AG10803 (cell line): ENCODE measurements around the gene NUDC.

ENCODE experiments used
- DNase-seq: peaks from one replicate; pipeline ENCODE4 v3.0.0; 2010; ENCODE audit warnings: low read depth
- H3K4me3 ChIP-seq: 2 replicates; pipeline ENCODE4 v1.5.1; 2011; ENCODE audit warnings: mild to moderate bottlenecking, low read length, control low read depth
- TF ChIP-seq, protein P1 (sequence below): conservative IDR thresholded peaks from 2 replicates; pipeline ENCODE4 v1.5.1; 2011; ENCODE audit warnings: mild to moderate bottlenecking, low read length, control low read depth, inconsistent platforms

Gene NUDC

DNA sequence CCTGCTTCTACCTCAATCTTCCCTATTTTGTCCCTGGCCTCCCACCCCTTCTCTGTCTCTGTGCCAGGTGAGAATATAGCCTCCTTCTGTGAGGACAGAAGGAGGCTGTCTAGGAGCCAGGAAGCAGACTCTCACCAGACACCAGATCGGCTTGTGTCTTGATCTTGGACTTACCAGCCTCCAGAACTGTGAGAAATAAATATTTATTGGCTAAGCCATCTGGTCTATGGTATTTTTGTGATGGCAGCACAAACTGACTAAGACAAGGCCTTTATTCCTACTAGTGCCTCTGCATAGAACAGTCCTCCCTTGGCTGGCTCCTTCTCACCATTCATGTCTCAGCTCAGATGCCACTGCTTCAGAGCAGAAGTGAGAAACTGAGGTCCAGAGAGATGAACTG is 33.3 kb upstream of the NUDC start:
- TF ChIP-seq, protein P1, sequence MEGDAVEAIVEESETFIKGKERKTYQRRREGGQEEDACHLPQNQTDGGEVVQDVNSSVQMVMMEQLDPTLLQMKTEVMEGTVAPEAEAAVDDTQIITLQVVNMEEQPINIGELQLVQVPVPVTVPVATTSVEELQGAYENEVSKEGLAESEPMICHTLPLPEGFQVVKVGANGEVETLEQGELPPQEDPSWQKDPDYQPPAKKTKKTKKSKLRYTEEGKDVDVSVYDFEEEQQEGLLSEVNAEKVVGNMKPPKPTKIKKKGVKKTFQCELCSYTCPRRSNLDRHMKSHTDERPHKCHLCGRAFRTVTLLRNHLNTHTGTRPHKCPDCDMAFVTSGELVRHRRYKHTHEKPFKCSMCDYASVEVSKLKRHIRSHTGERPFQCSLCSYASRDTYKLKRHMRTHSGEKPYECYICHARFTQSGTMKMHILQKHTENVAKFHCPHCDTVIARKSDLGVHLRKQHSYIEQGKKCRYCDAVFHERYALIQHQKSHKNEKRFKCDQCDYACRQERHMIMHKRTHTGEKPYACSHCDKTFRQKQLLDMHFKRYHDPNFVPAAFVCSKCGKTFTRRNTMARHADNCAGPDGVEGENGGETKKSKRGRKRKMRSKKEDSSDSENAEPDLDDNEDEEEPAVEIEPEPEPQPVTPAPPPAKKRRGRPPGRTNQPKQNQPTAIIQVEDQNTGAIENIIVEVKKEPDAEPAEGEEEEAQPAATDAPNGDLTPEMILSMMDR: no peak
- DNase-seq: no peak
- no peak overlapping the region for H3K4me3 ChIP-seq

DNA sequence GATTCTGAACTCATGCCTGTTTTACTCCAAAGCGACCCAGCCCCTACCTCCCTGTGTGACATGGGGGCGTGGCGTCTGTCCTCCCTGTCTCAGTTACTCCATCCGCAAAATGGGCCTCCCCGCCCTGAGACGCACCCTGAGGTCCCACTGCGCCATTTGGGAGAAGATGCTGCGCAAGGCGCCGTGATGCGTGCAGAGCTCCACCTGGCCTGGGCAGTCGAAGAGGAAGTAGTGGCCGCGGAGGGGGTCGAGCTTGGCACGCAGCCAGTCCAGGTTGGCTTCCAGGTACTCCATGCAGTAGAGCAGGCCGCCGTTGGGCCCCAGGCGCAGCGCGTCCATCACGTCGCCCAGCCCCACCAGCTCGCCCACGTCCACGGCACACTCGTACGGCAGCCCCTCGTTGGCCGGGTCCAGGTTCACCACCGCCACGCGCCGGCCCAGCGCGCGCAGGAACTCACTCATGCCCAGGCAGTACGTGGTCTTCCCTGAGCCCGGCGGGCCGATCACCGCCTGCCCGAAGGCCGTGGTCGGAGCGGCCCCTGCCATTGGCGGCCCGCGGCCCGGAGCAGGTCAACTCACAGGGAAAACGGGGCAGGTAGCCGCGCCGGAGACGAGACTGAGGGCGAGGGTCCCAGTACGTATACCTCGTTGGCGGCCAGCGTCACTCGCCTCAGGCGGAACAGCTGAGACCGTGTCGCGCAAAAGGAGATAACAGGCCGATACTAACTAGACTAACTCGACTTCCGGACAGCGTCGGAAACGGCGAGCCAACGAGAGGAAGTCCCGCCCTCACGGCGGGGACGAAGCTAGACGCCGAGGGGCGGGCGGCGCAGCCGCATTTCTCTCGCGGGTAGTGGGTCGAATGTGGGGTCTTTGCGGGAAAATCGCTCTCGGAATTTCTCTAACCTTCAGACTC is 31.7 kb upstream of the NUDC start, which contains the start of gene GPN2:
Gene GPN2, minus strand, starts transcription at position 733 of the 916 bp plus-strand sequence. Its CDS starts 187 bp downstream, at position 546.
- peak; percentile 74 for DNase-seq
- peak within 1 kb of the TSS; percentile 92 for H3K4me3 ChIP-seq
- TF ChIP-seq, protein P1: no peak

DNA sequence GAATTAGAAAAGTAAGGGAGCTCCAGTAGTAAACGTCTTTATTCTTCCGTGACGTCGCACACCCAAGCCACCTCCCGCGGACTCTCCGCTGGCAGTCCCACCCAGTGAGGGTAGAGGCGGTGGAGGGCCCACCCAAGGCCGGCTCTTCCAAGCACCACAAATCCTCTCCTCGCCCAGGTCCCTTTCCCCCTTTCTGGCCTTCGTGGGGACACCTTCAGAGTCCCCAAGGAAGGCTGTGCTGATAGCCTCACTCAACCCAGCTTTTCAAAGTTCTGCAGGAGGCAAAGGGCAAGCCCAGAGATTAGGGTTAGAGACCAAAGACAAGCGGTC is 31.1 kb upstream of the NUDC start:
- no peak for DNase-seq
- peak overlapping the region; percentile 92 for H3K4me3 ChIP-seq
- TF ChIP-seq, protein P1: no peak

DNA sequence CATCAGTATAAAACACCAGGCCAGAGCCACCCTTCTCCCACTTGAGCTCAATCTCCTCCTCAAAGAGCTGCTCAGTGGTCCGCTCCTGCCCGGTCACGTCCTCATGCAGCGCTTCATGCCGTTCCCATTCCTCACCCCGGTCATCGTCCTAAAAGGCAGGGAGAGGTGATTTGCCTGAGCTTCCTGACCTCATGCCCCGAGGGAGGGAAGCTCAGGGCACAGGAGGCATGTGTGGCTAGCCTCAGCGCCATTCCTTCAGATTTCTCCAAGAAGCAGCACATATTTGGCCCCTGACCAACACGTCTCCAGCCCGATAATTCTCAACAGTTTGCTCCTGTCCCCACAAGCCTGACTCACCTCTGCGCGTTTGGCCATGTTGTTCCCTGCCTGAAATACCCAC is 27.3 kb upstream of the NUDC start:
- no peak for DNase-seq
- TF ChIP-seq, protein P1: no peak
- no peak overlapping the region for H3K4me3 ChIP-seq

DNA sequence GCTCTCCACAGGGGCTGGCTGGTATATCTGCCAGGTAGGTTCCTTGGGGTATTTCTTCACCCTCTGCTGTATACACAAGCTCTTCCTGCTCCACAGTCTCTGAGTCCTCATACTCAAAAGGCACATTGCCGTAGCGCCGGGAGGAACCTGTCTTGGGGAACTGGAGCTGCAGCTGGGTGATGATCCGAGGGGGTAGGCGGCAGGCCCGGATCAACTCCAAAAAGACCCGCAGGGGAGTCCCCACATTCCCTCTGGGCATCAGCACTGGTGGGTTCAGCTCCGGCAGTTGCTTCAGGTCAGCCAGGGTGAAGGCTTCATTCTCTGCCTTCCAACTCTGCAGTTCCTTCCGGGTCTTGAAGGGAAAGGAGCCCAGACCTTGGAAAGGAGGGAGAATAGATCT is 24.2 kb upstream of the NUDC start:
- no peak for DNase-seq
- TF ChIP-seq, protein P1: no peak

DNA sequence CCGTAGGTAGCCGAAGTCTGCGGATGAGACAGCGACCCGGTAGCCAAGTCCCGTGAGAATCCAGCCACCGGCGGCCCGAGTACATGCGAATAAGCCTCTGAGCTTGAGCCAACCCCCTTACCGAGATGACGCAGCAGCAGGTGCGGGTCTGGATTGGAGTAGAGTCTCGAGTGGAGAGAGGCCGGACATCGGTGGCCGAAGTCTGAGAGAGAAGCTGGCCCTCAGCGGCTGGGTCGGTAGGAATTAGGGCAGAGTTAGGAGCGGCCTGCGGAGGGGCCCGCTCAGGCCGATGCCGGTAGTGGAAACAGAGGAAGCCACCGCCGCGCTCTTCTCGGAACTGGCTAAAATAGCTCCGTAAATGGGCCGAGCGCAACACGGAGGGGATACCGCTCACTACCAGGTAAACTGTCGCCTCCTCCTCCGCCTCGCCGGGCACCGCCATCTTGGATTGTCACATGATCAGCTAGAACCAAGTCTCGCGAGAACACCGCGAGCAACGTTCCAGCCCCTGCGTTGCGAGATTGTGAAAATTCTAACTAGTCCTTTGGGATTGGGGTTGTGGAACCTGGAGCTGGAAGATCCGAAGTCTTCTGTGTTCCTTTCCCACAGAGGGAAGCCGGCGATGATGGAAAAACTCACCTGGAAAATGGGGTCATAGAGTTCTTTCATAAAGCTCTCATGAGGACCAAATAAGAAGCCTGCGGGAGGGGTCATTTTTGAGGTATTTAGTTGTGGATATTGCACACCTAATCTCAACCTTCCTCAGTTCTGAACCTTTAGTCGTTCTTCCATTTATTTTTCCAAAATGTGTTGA is 21.3 kb upstream of the NUDC start, which contains the start of gene GPATCH3:
Gene GPATCH3, minus strand, starts transcription at position 467 of the 814 bp plus-strand sequence. Its CDS starts 25 bp downstream, at position 442.
- DNase-seq: peak; percentile 91
- TF ChIP-seq, protein P1: no peak
- peak within 1 kb of the TSS; percentile 99 for H3K4me3 ChIP-seq

More for the DNA sequence above, 24.2 kb upstream of the NUDC start:
- H3K4me3 ChIP-seq: no peak overlapping the region
